HCT116 (cell line): ENCODE results near the gene CHRND.

Experiments
- CTCF ChIP-seq, 3 experiments: fragments of 200-600 bp in 1 of 3; sonication (generic) in 1 of 3; IDR thresholded peaks in 2 of 3; conservative IDR thresholded peaks in 1 of 3; 2 replicates each; pipeline ENCODE4 v1.5.1; 2012 to 2017; ENCODE audit warnings: low read depth in 2 of 3, low read length in 2 of 3, antibody characterized with exemption in 1 of 3, borderline replicate concordance in 1 of 3, control low read depth in 1 of 3, mild to moderate bottlenecking in 1 of 3, mixed read lengths in 1 of 3, mixed run types in 1 of 3, moderate library complexity in 1 of 3; ENCODE audit not compliant: insufficient read depth in 1 of 3
- EGR1 ChIP-seq: IDR thresholded peaks from 2 replicates; pipeline ENCODE4 v1.6.1; 2012; ENCODE audit warnings: low read depth
- EZH2phosphoT487 ChIP-seq: fragments of 200-600 bp; IDR thresholded peaks from 2 replicates; pipeline ENCODE4 v1.6.1; 2018; ENCODE audit warnings: antibody characterized with exemption, borderline replicate concordance
- MAX ChIP-seq: IDR thresholded peaks from 2 replicates; pipeline ENCODE4 v1.6.1; 2012
- POLR2A ChIP-seq: IDR thresholded peaks from 2 replicates; pipeline ENCODE4 v1.7.0; 2011; ENCODE audit warnings: borderline replicate concordance; ENCODE audit not compliant: insufficient read depth, insufficient read length; ENCODE audit errors: extremely low read depth
- POLR2AphosphoS5 ChIP-seq: IDR thresholded peaks from 2 replicates; pipeline ENCODE4 v1.6.1; 2011; ENCODE audit warnings: mild to moderate bottlenecking, low read depth, low read length, moderate library complexity
- SIN3A ChIP-seq: IDR thresholded peaks from 2 replicates; pipeline ENCODE4 v1.6.1; 2012; ENCODE audit warnings: low read depth

GRCh38 chr2:232525791-232526371 lies at the start of gene CHRND:
- TF ChIP-seq POLR2A (no peak), CTCF (IDR thresholded peaks at IDR 0.05 in 2 of 3, conservative IDR thresholded peaks at IDR 0.05 in 1 of 3; ENCODE audit: borderline replicate concordance in 1 of 3, insufficient read depth in 1 of 3, low read depth in 2 of 3, low read length in 2 of 3) (no peak), EZH2phosphoT487 (no peak), SIN3A (no peak), EGR1 (no peak), POLR2AphosphoS5 (no peak), MAX (no peak)
